Transverse colon (tissue), 4 donors: ENCODE measurements around the gene WSB1. TPM values are rescaled to one million over a fixed set of nuclear protein-coding genes. Genes with fewer than 3 reads are reported as not detected.

Experiments used
- DNase-seq: peaks from one replicate; pipeline ENCODE4 v3.0.0-alpha.2; 2019
- H3K27ac ChIP-seq, 4 donors: fragments of 200-600 bp; sonication (generic); 2 replicates each; pipeline ENCODE4 v1.5.1; 2016 to 2018; ENCODE audit warnings: inconsistent platforms in 4 of 4
- H3K27me3 ChIP-seq: fragments of 200-600 bp; sonication (generic); 2 replicates; pipeline ENCODE4 v1.5.1; 2017; ENCODE audit warnings: inconsistent platforms
- H3K36me3 ChIP-seq, 4 donors: fragments of 200-600 bp; sonication (generic); 2 replicates each; pipeline ENCODE4 v1.5.1; 2017 to 2019; ENCODE audit warnings: inconsistent platforms in 4 of 4
- H3K4me1 ChIP-seq, 4 donors: fragments of 200-600 bp; sonication (generic); 2 replicates each; pipeline ENCODE4 v1.5.1; 2017 to 2020; ENCODE audit warnings: inconsistent platforms in 4 of 4
- H3K4me3 ChIP-seq, 4 donors: fragments of 200-600 bp; sonication (generic); 1 replicate in 1 of 4; 2 replicates in 3 of 4; pipeline versions ENCODE4 v1.5.1 to v1.6.1; 2017 to 2019; ENCODE audit warnings: inconsistent platforms in 4 of 4
- H3K9me3 ChIP-seq, 2 donors: fragments of 200-600 bp; sonication (generic); 2 replicates each; pipeline ENCODE4 v1.5.1; 2017 to 2019; ENCODE audit warnings: inconsistent platforms in 2 of 2
- CTCF ChIP-seq, 5 experiments: fragments of 200-600 bp in 3 of 5; fragments of 450-650 bp in 2 of 5; sonication (generic) in 3 of 5; IDR thresholded peaks; 1 replicate in 2 of 5; 2 replicates in 3 of 5; pipeline ENCODE4 v1.5.1; 2016 to 2017; ENCODE audit warnings: antibody characterized with exemption in 5 of 5, inconsistent platforms in 3 of 5, mild to moderate bottlenecking in 2 of 5, moderate library complexity in 1 of 5
- EP300 ChIP-seq: sonication (generic); formaldehyde crosslinking; IDR thresholded peaks from one replicate; pipeline ENCODE4 v1.6.1; 2017; ENCODE audit warnings: antibody characterized with exemption, low read depth
- POLR2A ChIP-seq: fragments of 450-650 bp; IDR thresholded peaks from one replicate; pipeline ENCODE4 v1.6.1; 2016; ENCODE audit warnings: antibody characterized with exemption, mild to moderate bottlenecking, moderate library complexity
- POLR2AphosphoS5 ChIP-seq, 3 donors: sonication (generic); formaldehyde crosslinking; IDR thresholded peaks; one replicate each; pipeline ENCODE4 v1.6.1; 2016; ENCODE audit warnings: antibody characterized with exemption in 3 of 3
- WGBS, 2 donors: methylation state at CpG; one replicate each; pipeline ENCODE4 v1.1.5; 2018; ENCODE audit warnings: low coverage in 1 of 2; 5-methylcytosine and 5-hydroxymethylcytosine counted together
- in situ Hi-C, 4 donors: fragments of 200-750 bp; cut with MboI; loops; one replicate each; pipeline versions ENCODE4 v1.15.0 to v1.15.1; 2017; ENCODE audit warnings: low sequenced_read_pairs in 3 of 4, low pct_ligation_motif_present in 1 of 4, low pct_unique_long_range_greater_than_20kb in 1 of 4
- intact Hi-C: fragments of 100-400 bp; cut with DNase I; formaldehyde crosslinking; loops from one replicate; pipeline ENCODE4 v1.15.1; 2023; ENCODE audit warnings: low total_unique reads
- total RNA-seq, 4 donors: library from RNA; depleted of rRNA; stranded (reverse); fragments of >200 nt; gene quantifications; one replicate each; pipeline ENCODE4 v1.1.0, GENCODE V29; 2016

The WSB1 gene
- total RNA-seq, 4 donors from 2014 or later, result 90.4 to 335 (median 261) TPM

GRCh38 chr17:27310565-27311110 is 16.7 kb downstream of the WSB1 start:
- Histone ChIP-seq H3K4me1 (peaks cover 6 to 38% (median 15%) of the 10 kb centered on the region in 4 donors), H3K27me3 (no peaks in the 10 kb centered on the region), H3K27ac (no peak overlapping the region), H3K9me3 (no peaks in the 10 kb centered on the region), H3K4me3 (no peak overlapping the region), H3K36me3 (peaks cover 0 to 91% (median 35%) of the 10 kb centered on the region in 4 donors)
- TF ChIP-seq POLR2A (no peak), CTCF (IDR thresholded peaks at IDR 0.05) (no peak), POLR2AphosphoS5 (IDR thresholded peaks at IDR 0.05) (no peak), EP300 (no peak)
- no peak for DNase-seq
- intact Hi-C loops, result no loop called here
- in situ Hi-C loops, result no loop called here
- 92 to 94% methylated on average over 3 to 4 of the region's 4 CpGs for WGBS, 2 donors

- DNase-seq, result no peak
- no peaks in the 10 kb centered on the region for H3K27me3 ChIP-seq
- H3K36me3 ChIP-seq, result peaks cover 0 to 70% (median 34%) of the 10 kb centered on the region in 4 donors
- H3K4me3 ChIP-seq, result no peak overlapping the region
- in situ Hi-C loops (no loop called here), intact Hi-C loops (no loop called here)
- TF ChIP-seq POLR2AphosphoS5 (IDR thresholded peaks at IDR 0.05) (no peak), POLR2A (no peak), CTCF (IDR thresholded peaks at IDR 0.05) (no peak), EP300 (no peak)
- peaks cover 12 to 34% (median 20%) of the 10 kb centered on the region in 4 donors for H3K4me1 ChIP-seq
- no peaks in the 10 kb centered on the region for H3K9me3 ChIP-seq
- 66 to 72% methylated on average over 1 of the region's 1 CpG for WGBS, 2 donors
- H3K27ac ChIP-seq, result peak overlapping the region; percentile 70 to 84 (median 80)
These were observed 19.4 kb downstream of the WSB1 start for GRCh38 chr17:27313301-27313700.

- H3K36me3 ChIP-seq, result peaks cover 0 to 50% (median 25%) of the 10 kb centered on the region in 4 donors
- intact Hi-C loops, result no loop called here
These were observed 21.4 kb downstream of the WSB1 start for GRCh38 chr17:27315322-27315721.

GRCh38 chr17:27315796-27316465 is 22.0 kb downstream of the WSB1 start:
- no peaks in the 10 kb centered on the region for H3K9me3 ChIP-seq
- intact Hi-C loops (no loop called here), in situ Hi-C loops (no loop called here)
- peaks cover 17 to 50% (median 33%) of the 10 kb centered on the region in 4 donors for H3K4me1 ChIP-seq
- DNase-seq, result no peak
- no peak for TF ChIP-seq POLR2A
- peak in 1 of 3 donors; percentile 48 for TF ChIP-seq POLR2AphosphoS5 (IDR thresholded peaks at IDR 0.05)
- TF ChIP-seq EP300, result no peak
- TF ChIP-seq CTCF (IDR thresholded peaks at IDR 0.05), result no peak
- peak overlapping the region; percentile 70 to 84 (median 80) for H3K27ac ChIP-seq
- H3K27me3 ChIP-seq, result no peaks in the 10 kb centered on the region
- H3K4me3 ChIP-seq, result no peak overlapping the region
- H3K36me3 ChIP-seq, result peaks cover 0 to 44% (median 22%) of the 10 kb centered on the region in 4 donors
- 52 to 53% methylated on average over 4 to 7 of the region's 7 CpGs for WGBS, 2 donors

More at GRCh38 chr17:27315322-27315721, 21.4 kb downstream of the WSB1 start:
- Histone ChIP-seq H3K4me1 (peaks cover 16 to 47% (median 31%) of the 10 kb centered on the region in 4 donors), H3K9me3 (no peaks in the 10 kb centered on the region), H3K27me3 (no peaks in the 10 kb centered on the region), H3K27ac (peak overlapping the region; percentile 70 to 84 (median 80)), H3K4me3 (no peak overlapping the region)
- in situ Hi-C loops, result no loop called here
- peak; percentile 80 for DNase-seq
- WGBS, 2 donors, result 28 to 60% methylated on average over 2 to 6 of the region's 6 CpGs
- no peak for TF ChIP-seq POLR2A
- peak; percentile 39 for TF ChIP-seq EP300
- peak; percentile 43 to 59 (median 52) for TF ChIP-seq POLR2AphosphoS5 (IDR thresholded peaks at IDR 0.05)
